Prostate gland (tissue), 2 donors: Measurements from ENCODE around the gene ELMO1.

Experiments used
- POLR2A ChIP-seq: fragments of 450-650 bp; IDR thresholded peaks from one replicate; pipeline ENCODE4 v1.6.1; 2016; ENCODE audit warnings: antibody characterized with exemption, mild to moderate bottlenecking
- TF ChIP-seq, protein P1 (sequence below), 4 experiments: fragments of 200-600 bp in 2 of 4; fragments of 450-650 bp in 2 of 4; sonication (generic) in 2 of 4; IDR thresholded peaks; 1 replicate in 3 of 4; 2 replicates in 1 of 4; pipeline ENCODE4 v1.5.1; 2016 to 2019; ENCODE audit warnings: antibody characterized with exemption in 4 of 4, mild to moderate bottlenecking in 2 of 4, moderate library complexity in 2 of 4

DNA sequence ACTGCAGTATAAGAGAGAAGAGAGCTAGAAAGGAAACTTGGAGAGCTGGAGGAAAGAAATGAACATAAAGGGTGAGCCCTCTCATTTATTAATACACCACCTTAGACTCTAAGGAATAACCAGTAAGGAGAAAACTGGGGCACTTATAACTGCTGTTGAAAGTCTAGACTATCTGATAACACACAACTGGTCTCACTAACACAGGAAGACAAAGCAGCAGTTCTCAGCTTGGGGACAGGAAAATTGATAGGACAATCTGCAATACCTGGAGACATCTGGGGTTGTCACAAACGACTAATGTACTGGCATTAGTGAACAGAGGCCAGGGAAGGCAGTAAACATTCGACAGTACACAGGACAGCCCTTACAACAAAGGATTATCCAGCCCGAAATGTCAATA, 6.8 kb downstream of the ELMO1 start:
- TF ChIP-seq, protein P1, sequence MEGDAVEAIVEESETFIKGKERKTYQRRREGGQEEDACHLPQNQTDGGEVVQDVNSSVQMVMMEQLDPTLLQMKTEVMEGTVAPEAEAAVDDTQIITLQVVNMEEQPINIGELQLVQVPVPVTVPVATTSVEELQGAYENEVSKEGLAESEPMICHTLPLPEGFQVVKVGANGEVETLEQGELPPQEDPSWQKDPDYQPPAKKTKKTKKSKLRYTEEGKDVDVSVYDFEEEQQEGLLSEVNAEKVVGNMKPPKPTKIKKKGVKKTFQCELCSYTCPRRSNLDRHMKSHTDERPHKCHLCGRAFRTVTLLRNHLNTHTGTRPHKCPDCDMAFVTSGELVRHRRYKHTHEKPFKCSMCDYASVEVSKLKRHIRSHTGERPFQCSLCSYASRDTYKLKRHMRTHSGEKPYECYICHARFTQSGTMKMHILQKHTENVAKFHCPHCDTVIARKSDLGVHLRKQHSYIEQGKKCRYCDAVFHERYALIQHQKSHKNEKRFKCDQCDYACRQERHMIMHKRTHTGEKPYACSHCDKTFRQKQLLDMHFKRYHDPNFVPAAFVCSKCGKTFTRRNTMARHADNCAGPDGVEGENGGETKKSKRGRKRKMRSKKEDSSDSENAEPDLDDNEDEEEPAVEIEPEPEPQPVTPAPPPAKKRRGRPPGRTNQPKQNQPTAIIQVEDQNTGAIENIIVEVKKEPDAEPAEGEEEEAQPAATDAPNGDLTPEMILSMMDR (IDR thresholded peaks at IDR 0.05) = no peak
- no peak for TF ChIP-seq POLR2A
